Measurements from ENCODE around the gene CD1D.

The CD1D gene

GRCh38 chr1:158150523-158150922 is 30.2 kb upstream of the CD1D start:
- no peak overlapping the region for H4K8ac ChIP-seq (ENCODE audit: low read depth, low read length)
- no peak overlapping the region for H2BK120ac ChIP-seq (ENCODE audit: low read depth, low read length)
- H2AK5ac ChIP-seq (ENCODE audit: low read length): no peak overlapping the region
- no peak for DNase-seq
- H3K23ac ChIP-seq (ENCODE audit: low read length): no peak overlapping the region
- no peak overlapping the region for H3K27ac ChIP-seq (ENCODE audit: low read depth, low read length)
- no peaks in the 10 kb centered on the region for H3K27me3 ChIP-seq (ENCODE audit: insufficient read depth, low read length, poor library complexity)
- no peak overlapping the region for H3K18ac ChIP-seq (ENCODE audit: low read length)
- no peak overlapping the region for H2BK15ac ChIP-seq (replicated peaks; ENCODE audit: low read depth)
- no peak overlapping the region for H3K4me2 ChIP-seq (ENCODE audit: low read length)
- H2BK5ac ChIP-seq (ENCODE audit: low read length): no peak overlapping the region
- no peaks in the 10 kb centered on the region for H3K79me2 ChIP-seq (ENCODE audit: control insufficient read depth, insufficient read depth, low read length)
- H3K4me1 ChIP-seq (ENCODE audit: control insufficient read depth, low read depth, low read length): peaks cover 4% of the 10 kb centered on the region
- no peak overlapping the region for H4K5ac ChIP-seq (ENCODE audit: low read length)
- 100% methylated on average over 1 of the region's 1 CpG for WGBS (ENCODE audit: extremely low coverage, insufficient coverage, low lambda C conversion rate)
- no peak overlapping the region for H3K9ac ChIP-seq (ENCODE audit: low read length)
- H3K4ac ChIP-seq (ENCODE audit: low read depth, low read length): no peak overlapping the region
- H3K56ac ChIP-seq (ENCODE audit: low read length): no peak overlapping the region
- H3K4me3 ChIP-seq (ENCODE audit: low read length): no peak overlapping the region
- H3K36me3 ChIP-seq (ENCODE audit: control insufficient read depth, insufficient read depth, low read length): no peaks in the 10 kb centered on the region
- H3K79me1 ChIP-seq (ENCODE audit: low read length): no peaks in the 10 kb centered on the region

- no peak overlapping the region for H3K4ac ChIP-seq (ENCODE audit: low read depth, low read length)
- H3K9ac ChIP-seq (ENCODE audit: low read length): no peak overlapping the region
- no peaks in the 10 kb centered on the region for H3K79me2 ChIP-seq (ENCODE audit: control insufficient read depth, insufficient read depth, low read length)
- H3K4me1 ChIP-seq (ENCODE audit: control insufficient read depth, low read depth, low read length): peaks cover 7% of the 10 kb centered on the region
- no peak overlapping the region for H3K27ac ChIP-seq (ENCODE audit: low read depth, low read length)
- no peak overlapping the region for H2BK5ac ChIP-seq (ENCODE audit: low read length)
- no peak overlapping the region for H3K4me2 ChIP-seq (ENCODE audit: low read length)
- H4K8ac ChIP-seq (ENCODE audit: low read depth, low read length): no peak overlapping the region
- H3K79me1 ChIP-seq (ENCODE audit: low read length): no peaks in the 10 kb centered on the region
- no peak overlapping the region for H2AK5ac ChIP-seq (ENCODE audit: low read length)
- WGBS (ENCODE audit: extremely low coverage, insufficient coverage, low lambda C conversion rate): no CpG with 5 or more reads among the region's 1 CpG
- no peak overlapping the region for H4K5ac ChIP-seq (ENCODE audit: low read length)
- no peak overlapping the region for H3K56ac ChIP-seq (ENCODE audit: low read length)
- no peak overlapping the region for H3K4me3 ChIP-seq (ENCODE audit: low read length)
- DNase-seq: no peak
- H3K23ac ChIP-seq (ENCODE audit: low read length): no peak overlapping the region
- H3K36me3 ChIP-seq (ENCODE audit: control insufficient read depth, insufficient read depth, low read length): no peaks in the 10 kb centered on the region
- H2BK120ac ChIP-seq (ENCODE audit: low read depth, low read length): no peak overlapping the region
- H3K27me3 ChIP-seq (ENCODE audit: insufficient read depth, low read length, poor library complexity): no peaks in the 10 kb centered on the region
- no peak overlapping the region for H2BK15ac ChIP-seq (replicated peaks; ENCODE audit: low read depth)
- no peak overlapping the region for H3K18ac ChIP-seq (ENCODE audit: low read length)
Measured at GRCh38 chr1:158153179-158153578, 27.5 kb upstream of the CD1D start.

DNA sequence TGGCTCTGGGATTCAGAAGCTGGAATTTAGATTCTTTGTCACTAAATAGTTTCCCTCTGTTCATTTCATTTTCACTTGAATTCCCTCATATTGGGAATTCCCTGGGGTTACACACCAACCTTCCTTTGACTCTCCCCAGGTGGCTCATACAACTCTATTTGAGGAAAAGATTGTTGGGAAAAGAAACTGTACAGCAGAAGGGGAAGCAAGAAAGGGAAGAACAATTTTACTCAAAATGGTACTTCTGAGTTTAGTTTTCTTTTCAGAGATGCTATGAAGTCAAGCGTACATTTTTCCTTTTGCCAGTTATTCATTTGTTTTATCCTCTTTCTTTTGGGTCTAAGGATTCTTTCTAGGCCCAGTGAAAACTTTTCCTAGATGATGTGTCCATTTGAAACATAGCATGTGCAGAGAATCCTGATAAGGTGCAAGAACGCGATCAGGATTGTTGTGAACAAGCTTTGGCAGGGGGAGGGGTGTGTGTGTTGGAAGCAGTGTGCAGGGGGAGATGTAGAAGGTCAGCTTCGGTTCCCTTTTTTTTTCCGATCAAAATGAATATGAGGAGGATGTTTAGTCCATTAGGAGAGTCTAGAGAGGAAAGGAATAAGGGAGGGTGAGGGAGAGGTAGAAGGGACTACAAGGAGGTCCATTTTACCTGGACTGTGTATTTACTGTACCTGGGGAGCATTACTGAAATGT is 26.8 kb upstream of the CD1D start:
- Histone ChIP-seq H3K79me2 (ENCODE audit: control insufficient read depth, insufficient read depth, low read length) (no peaks in the 10 kb centered on the region), H3K4me2 (ENCODE audit: low read length) (no peak overlapping the region), H3K27ac (ENCODE audit: low read depth, low read length) (no peak overlapping the region), H3K4me3 (ENCODE audit: low read length) (no peak overlapping the region), H3K27me3 (ENCODE audit: insufficient read depth, low read length, poor library complexity) (no peaks in the 10 kb centered on the region), H4K8ac (ENCODE audit: low read depth, low read length) (no peak overlapping the region), H3K4ac (ENCODE audit: low read depth, low read length) (no peak overlapping the region), H2AK5ac (ENCODE audit: low read length) (no peak overlapping the region), H4K5ac (ENCODE audit: low read length) (no peak overlapping the region), H3K79me1 (ENCODE audit: low read length) (no peaks in the 10 kb centered on the region), H3K36me3 (ENCODE audit: control insufficient read depth, insufficient read depth, low read length) (no peaks in the 10 kb centered on the region), H3K18ac (ENCODE audit: low read length) (no peak overlapping the region), H3K4me1 (ENCODE audit: control insufficient read depth, low read depth, low read length) (peaks cover 7% of the 10 kb centered on the region), H2BK120ac (ENCODE audit: low read depth, low read length) (no peak overlapping the region), H2BK15ac (replicated peaks; ENCODE audit: low read depth) (no peak overlapping the region), H2BK5ac (ENCODE audit: low read length) (no peak overlapping the region), H3K56ac (ENCODE audit: low read length) (peak overlapping the region; percentile 17), H3K23ac (ENCODE audit: low read length) (no peak overlapping the region), H3K9ac (ENCODE audit: low read length) (no peak overlapping the region)
- DNase-seq: no peak
- WGBS (ENCODE audit: extremely low coverage, insufficient coverage, low lambda C conversion rate): no CpG with 5 or more reads among the region's 5 CpGs

DNA sequence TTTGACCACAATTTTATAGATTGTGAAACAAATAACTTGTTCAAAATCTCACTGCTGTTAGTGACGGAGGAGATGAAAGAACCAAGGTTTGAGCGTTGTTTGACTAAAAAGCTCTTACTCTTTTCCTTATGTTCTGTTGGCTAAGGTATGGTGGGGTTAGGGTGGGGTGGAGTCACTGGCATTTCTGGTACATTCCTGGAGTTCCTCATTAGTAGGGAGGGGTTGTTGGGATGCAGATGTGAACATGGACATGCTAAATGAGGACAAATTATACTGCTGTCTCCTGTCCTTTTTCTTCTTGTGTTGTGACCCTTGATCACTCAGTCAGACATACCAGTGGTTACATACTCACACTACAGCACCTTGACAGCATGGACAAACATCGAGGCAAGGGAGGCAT is 26.2 kb upstream of the CD1D start:
- WGBS (ENCODE audit: extremely low coverage, insufficient coverage, low lambda C conversion rate): no CpG with 5 or more reads among the region's 3 CpGs

DNA sequence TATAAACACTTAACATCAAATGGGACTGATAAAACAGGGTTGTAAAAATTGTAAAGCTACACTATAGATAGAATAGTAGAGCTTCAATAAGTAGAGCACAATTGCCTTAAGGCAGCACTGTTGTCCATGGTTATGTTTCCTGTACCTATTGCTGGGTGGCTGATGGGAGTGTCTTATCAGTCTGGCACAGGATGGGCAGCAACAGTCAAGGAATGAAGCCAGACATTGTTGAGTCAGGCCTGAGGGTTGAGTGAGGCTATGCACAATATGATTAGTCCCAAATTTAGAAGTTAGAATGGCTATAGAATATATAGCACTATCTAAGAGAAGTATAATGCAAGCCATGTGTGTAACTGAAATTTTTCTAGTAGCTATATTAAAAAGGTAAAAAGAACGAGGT is 25.0 kb upstream of the CD1D start:
- Histone ChIP-seq H4K5ac (ENCODE audit: low read length) (no peak overlapping the region), H3K79me2 (ENCODE audit: control insufficient read depth, insufficient read depth, low read length) (no peaks in the 10 kb centered on the region), H3K79me1 (ENCODE audit: low read length) (no peaks in the 10 kb centered on the region), H3K4me2 (ENCODE audit: low read length) (no peak overlapping the region), H3K23ac (ENCODE audit: low read length) (no peak overlapping the region), H3K27ac (ENCODE audit: low read depth, low read length) (no peak overlapping the region), H4K8ac (ENCODE audit: low read depth, low read length) (no peak overlapping the region), H3K27me3 (ENCODE audit: insufficient read depth, low read length, poor library complexity) (no peaks in the 10 kb centered on the region), H2BK120ac (ENCODE audit: low read depth, low read length) (no peak overlapping the region), H2BK15ac (replicated peaks; ENCODE audit: low read depth) (no peak overlapping the region), H3K56ac (ENCODE audit: low read length) (no peak overlapping the region), H2BK5ac (ENCODE audit: low read length) (no peak overlapping the region), H3K9ac (ENCODE audit: low read length) (no peak overlapping the region), H3K4me3 (ENCODE audit: low read length) (no peak overlapping the region), H3K18ac (ENCODE audit: low read length) (no peak overlapping the region), H3K4me1 (ENCODE audit: control insufficient read depth, low read depth, low read length) (peaks cover 7% of the 10 kb centered on the region), H2AK5ac (ENCODE audit: low read length) (no peak overlapping the region), H3K36me3 (ENCODE audit: control insufficient read depth, insufficient read depth, low read length) (no peaks in the 10 kb centered on the region), H3K4ac (ENCODE audit: low read depth, low read length) (no peak overlapping the region)
- DNase-seq: no peak
- WGBS (ENCODE audit: extremely low coverage, insufficient coverage, low lambda C conversion rate): no CpG with 5 or more reads among the region's 1 CpG

More for the DNA sequence above, 26.2 kb upstream of the CD1D start:
- Histone ChIP-seq H3K4ac (ENCODE audit: low read depth, low read length) (no peak overlapping the region), H3K9ac (ENCODE audit: low read length) (no peak overlapping the region), H3K56ac (ENCODE audit: low read length) (peak overlapping the region; percentile 17), H3K4me2 (ENCODE audit: low read length) (no peak overlapping the region), H3K79me2 (ENCODE audit: control insufficient read depth, insufficient read depth, low read length) (no peaks in the 10 kb centered on the region), H3K79me1 (ENCODE audit: low read length) (no peaks in the 10 kb centered on the region), H4K5ac (ENCODE audit: low read length) (no peak overlapping the region), H2BK15ac (replicated peaks; ENCODE audit: low read depth) (no peak overlapping the region), H2BK5ac (ENCODE audit: low read length) (peak overlapping the region; percentile 51), H3K4me1 (ENCODE audit: control insufficient read depth, low read depth, low read length) (peaks cover 7% of the 10 kb centered on the region), H3K27me3 (ENCODE audit: insufficient read depth, low read length, poor library complexity) (no peaks in the 10 kb centered on the region), H3K23ac (ENCODE audit: low read length) (no peak overlapping the region), H2AK5ac (ENCODE audit: low read length) (no peak overlapping the region), H3K36me3 (ENCODE audit: control insufficient read depth, insufficient read depth, low read length) (no peaks in the 10 kb centered on the region), H4K8ac (ENCODE audit: low read depth, low read length) (no peak overlapping the region), H3K4me3 (ENCODE audit: low read length) (no peak overlapping the region), H3K18ac (ENCODE audit: low read length) (no peak overlapping the region), H3K27ac (ENCODE audit: low read depth, low read length) (no peak overlapping the region), H2BK120ac (ENCODE audit: low read depth, low read length) (no peak overlapping the region)
- DNase-seq: peak; percentile 78

DNA sequence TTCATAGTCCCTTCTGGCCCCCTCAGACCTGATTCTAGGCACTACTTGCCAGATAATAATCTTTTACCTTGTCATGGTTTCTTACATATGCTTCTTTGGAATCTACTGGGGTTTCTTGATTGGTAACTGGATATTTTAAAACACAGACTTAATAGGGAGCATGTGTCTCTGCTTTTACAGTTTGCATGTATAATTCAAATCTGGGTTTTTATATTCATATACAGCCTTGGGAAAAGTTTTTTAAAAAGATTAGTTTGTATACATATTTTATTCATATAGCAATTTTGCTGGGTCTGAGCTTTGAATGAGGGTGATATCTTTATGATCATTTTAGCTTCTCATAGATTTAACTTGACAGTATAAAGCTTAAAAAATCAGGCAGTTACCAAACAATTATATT is 21.1 kb upstream of the CD1D start:
- Histone ChIP-seq H2BK15ac (replicated peaks; ENCODE audit: low read depth) (no peak overlapping the region), H3K79me1 (ENCODE audit: low read length) (no peaks in the 10 kb centered on the region), H3K18ac (ENCODE audit: low read length) (no peak overlapping the region), H3K4me3 (ENCODE audit: low read length) (no peak overlapping the region), H3K36me3 (ENCODE audit: control insufficient read depth, insufficient read depth, low read length) (no peaks in the 10 kb centered on the region), H3K79me2 (ENCODE audit: control insufficient read depth, insufficient read depth, low read length) (no peaks in the 10 kb centered on the region), H3K56ac (ENCODE audit: low read length) (no peak overlapping the region), H3K27me3 (ENCODE audit: insufficient read depth, low read length, poor library complexity) (no peaks in the 10 kb centered on the region), H3K23ac (ENCODE audit: low read length) (no peak overlapping the region), H4K5ac (ENCODE audit: low read length) (no peak overlapping the region), H2BK5ac (ENCODE audit: low read length) (no peak overlapping the region), H4K8ac (ENCODE audit: low read depth, low read length) (no peak overlapping the region), H3K4me1 (ENCODE audit: control insufficient read depth, low read depth, low read length) (peaks cover 5% of the 10 kb centered on the region), H3K4ac (ENCODE audit: low read depth, low read length) (no peak overlapping the region), H2BK120ac (ENCODE audit: low read depth, low read length) (no peak overlapping the region), H2AK5ac (ENCODE audit: low read length) (no peak overlapping the region), H3K4me2 (ENCODE audit: low read length) (no peak overlapping the region), H3K9ac (ENCODE audit: low read length) (no peak overlapping the region), H3K27ac (ENCODE audit: low read depth, low read length) (no peak overlapping the region)
- DNase-seq: no peak

Measured in mesendoderm (in vitro differentiated cells).